ENCODE data around the gene PLRG1. TPM values are rescaled to one million over a fixed set of nuclear protein-coding genes. Genes with fewer than 3 reads are reported as not detected.

PLRG1 gene
- total RNA-seq, 2 donors from 2014 or later: 18.4 to 42.5 TPM

DNA sequence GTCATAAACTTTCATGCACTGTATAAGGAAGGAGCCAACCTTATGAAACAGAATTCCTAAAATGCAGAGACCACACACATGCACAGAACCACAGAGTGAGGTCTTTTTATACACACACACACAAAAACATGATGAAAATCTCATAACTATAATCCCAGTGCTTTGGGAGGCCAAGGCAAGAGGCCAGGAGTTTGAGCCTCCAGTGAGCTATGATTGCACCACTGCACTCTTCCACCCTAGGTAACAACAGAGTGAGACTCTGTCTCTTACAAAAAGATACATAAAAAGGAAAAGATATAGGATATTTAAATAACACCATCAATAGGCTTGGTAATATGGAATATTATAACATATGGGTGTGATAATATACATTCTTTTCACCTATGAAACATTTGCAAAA, 29.7 kb upstream of the PLRG1 start:
- ATAC-seq (ENCODE audit: insufficient number of reproducible peaks, low FRiP score, low read depth): no peak
- TF ChIP-seq CTCF (IDR thresholded peaks at IDR 0.05): no peak

DNA sequence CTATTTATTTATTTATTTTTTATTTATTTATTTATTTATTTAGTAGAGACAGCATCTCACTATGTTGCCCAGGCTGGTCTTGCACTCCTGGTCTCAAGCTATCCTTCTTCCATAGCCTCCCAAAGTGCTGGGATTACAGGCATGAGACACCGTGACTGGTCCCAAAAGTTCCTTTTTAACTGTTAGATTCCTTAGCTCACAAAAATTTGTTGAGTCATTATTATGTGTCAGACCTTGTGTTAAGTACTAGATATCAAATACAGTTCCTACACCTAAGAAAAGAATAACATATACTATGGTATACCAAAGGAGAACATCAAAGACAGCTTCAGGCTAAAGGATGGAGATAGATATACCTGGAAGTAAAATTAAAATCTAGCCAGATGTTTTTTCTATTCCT, 28.7 kb upstream of the PLRG1 start:
- H3K9me3 ChIP-seq: no peaks in the 10 kb centered on the region
- no peak for TF ChIP-seq CTCF (IDR thresholded peaks at IDR 0.05)
- ATAC-seq (ENCODE audit: insufficient number of reproducible peaks, low FRiP score, low read depth): no peak

More for the DNA sequence above, 29.7 kb upstream of the PLRG1 start:
- H3K9me3 ChIP-seq: no peaks in the 10 kb centered on the region
- H3K4me3 ChIP-seq: no peak overlapping the region
- no peak overlapping the region for H3K27ac ChIP-seq
- no peaks in the 10 kb centered on the region for H3K36me3 ChIP-seq
- H3K27me3 ChIP-seq (replicated peaks; ENCODE audit: insufficient read depth): no peaks in the 10 kb centered on the region
- no peak for DNase-seq (ENCODE audit: low spot score)
- H3K4me1 ChIP-seq (ENCODE audit: control insufficient read depth in 1 of 2, low read depth in 2 of 2): no peaks in the 10 kb centered on the region

GRCh38 chr4:154577324-154577723, 27.1 kb upstream of the PLRG1 start:
- Histone ChIP-seq H3K27ac (no peak overlapping the region), H3K4me3 (no peak overlapping the region), H3K9me3 (no peaks in the 10 kb centered on the region), H3K4me1 (ENCODE audit: control insufficient read depth in 1 of 2, low read depth in 2 of 2) (no peaks in the 10 kb centered on the region), H3K27me3 (replicated peaks; ENCODE audit: insufficient read depth) (no peaks in the 10 kb centered on the region), H3K36me3 (no peaks in the 10 kb centered on the region)
- no peak for DNase-seq (ENCODE audit: low spot score)
- TF ChIP-seq CTCF (IDR thresholded peaks at IDR 0.05): no peak
- no peak for ATAC-seq (ENCODE audit: insufficient number of reproducible peaks, low FRiP score, low read depth)

More for the DNA sequence above, 28.7 kb upstream of the PLRG1 start:
- no peak for DNase-seq (ENCODE audit: low spot score)
- Histone ChIP-seq H3K27ac (no peak overlapping the region), H3K4me1 (ENCODE audit: control insufficient read depth in 1 of 2, low read depth in 2 of 2) (no peaks in the 10 kb centered on the region), H3K36me3 (no peaks in the 10 kb centered on the region), H3K4me3 (no peak overlapping the region), H3K27me3 (replicated peaks; ENCODE audit: insufficient read depth) (no peaks in the 10 kb centered on the region)

DNA sequence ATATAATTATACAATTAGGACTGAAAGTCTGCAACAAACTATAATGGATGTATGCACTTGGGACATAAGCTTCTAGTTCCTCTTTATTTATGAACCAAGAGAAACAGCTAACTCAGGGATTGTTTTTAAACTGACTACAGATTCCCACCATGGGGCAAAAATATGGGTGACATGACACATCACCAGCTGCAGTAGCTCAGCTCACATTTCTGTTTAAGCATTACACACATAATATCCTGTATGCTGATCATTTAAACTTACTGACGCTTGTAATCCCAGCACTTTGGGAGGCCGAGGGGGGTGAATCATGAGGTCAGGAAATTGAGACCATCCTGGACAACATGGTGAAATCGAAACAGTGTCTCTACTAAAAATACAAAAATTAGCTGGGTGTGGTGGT, 24.1 kb upstream of the PLRG1 start:
- DNase-seq (ENCODE audit: low spot score): no peak
- Histone ChIP-seq H3K27me3 (replicated peaks; ENCODE audit: insufficient read depth) (no peaks in the 10 kb centered on the region), H3K27ac (no peak overlapping the region), H3K4me3 (no peak overlapping the region), H3K9me3 (no peaks in the 10 kb centered on the region), H3K36me3 (no peaks in the 10 kb centered on the region), H3K4me1 (ENCODE audit: control insufficient read depth in 1 of 2, low read depth in 2 of 2) (no peaks in the 10 kb centered on the region)
- no peak for ATAC-seq (ENCODE audit: insufficient number of reproducible peaks, low FRiP score, low read depth)
- TF ChIP-seq CTCF (IDR thresholded peaks at IDR 0.05): no peak

- DNase-seq (ENCODE audit: low spot score) (no peak), ATAC-seq (ENCODE audit: insufficient number of reproducible peaks, low FRiP score, low read depth) (no peak)
- H3K36me3 ChIP-seq: no peaks in the 10 kb centered on the region
- H3K4me1 ChIP-seq (ENCODE audit: control insufficient read depth in 1 of 2, low read depth in 2 of 2): no peaks in the 10 kb centered on the region
- H3K9me3 ChIP-seq: no peaks in the 10 kb centered on the region
- TF ChIP-seq CTCF (IDR thresholded peaks at IDR 0.05): no peak
- no peak overlapping the region for H3K4me3 ChIP-seq
- H3K27me3 ChIP-seq (replicated peaks; ENCODE audit: insufficient read depth): no peaks in the 10 kb centered on the region
- no peak overlapping the region for H3K27ac ChIP-seq
These were observed 23.1 kb upstream of the PLRG1 start for GRCh38 chr4:154573190-154573870.
